LoVo (cell line): ENCODE results near the gene SLC39A11.
"Not testable (repeated sequence)": the region's sequence is repeated elsewhere in the genome, so short reads cannot be mapped to it uniquely, and the experiment has no call there.

Experiments used
- DNase-seq: peaks from one replicate; pipeline ENCODE4 v3.0.0-alpha.2; 2016; ENCODE audit warnings: low spot score

SLC39A11 gene

DNA sequence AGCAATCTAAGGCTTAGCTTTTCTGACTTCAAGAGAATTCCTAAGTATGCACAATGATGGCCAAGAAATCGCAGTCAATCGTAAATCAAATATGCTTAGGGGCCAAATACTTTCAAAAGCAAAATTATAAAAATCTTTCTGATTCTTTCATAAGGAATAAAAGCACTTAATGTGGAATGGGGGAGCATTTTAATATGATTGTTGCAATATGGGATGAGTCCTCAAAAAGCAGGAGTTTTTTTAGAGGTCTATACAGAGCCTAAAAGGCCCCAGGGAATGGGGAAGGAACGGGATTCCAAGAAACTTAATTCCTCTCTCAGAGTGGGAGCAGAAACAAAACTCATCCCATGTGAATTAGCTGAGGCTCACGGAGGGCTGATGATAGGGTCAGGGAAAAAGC lies 14.7 kb upstream of the SLC39A11 start:
- DNase-seq, result no peak

DNA sequence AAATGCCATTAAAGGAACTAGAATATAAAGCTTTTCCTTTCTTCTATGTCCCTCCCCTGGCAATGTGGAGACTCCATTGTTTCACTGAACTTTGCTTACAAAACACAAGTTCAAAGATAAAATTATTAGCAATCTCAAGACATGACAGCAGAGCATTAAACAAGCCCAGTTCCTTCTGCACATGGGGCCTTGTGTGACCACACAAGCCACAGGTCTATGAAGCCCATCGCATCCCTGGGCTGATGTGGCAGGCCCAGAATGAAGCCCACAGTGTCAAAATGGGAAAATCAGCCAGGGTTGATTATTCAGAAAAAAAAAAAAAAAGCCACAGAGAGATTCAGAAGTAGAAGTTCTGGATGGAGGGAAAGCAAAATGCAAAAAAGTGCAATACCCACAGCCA lies 12.9 kb upstream of the SLC39A11 start:
- no peak for DNase-seq

DNA sequence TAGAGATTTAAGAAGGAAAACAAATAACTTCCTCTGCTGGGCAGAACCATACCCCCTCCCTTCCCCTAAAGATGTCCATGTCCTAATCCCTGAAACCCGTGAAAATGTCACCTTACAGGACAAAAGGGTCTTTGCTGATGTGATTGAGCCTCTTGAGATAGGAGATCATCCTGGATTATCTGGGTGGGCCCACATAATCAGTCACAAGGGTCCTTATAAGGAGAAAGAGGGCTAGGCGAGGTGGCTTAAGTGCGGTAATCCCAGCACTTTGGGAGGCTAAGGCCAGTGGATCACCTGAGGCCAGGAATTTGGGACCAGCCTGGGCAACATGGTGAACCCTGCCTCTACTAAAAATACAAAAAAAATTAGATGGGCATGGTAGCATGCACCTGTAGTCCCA lies 12.0 kb upstream of the SLC39A11 start:
- DNase-seq, result no peak

DNA sequence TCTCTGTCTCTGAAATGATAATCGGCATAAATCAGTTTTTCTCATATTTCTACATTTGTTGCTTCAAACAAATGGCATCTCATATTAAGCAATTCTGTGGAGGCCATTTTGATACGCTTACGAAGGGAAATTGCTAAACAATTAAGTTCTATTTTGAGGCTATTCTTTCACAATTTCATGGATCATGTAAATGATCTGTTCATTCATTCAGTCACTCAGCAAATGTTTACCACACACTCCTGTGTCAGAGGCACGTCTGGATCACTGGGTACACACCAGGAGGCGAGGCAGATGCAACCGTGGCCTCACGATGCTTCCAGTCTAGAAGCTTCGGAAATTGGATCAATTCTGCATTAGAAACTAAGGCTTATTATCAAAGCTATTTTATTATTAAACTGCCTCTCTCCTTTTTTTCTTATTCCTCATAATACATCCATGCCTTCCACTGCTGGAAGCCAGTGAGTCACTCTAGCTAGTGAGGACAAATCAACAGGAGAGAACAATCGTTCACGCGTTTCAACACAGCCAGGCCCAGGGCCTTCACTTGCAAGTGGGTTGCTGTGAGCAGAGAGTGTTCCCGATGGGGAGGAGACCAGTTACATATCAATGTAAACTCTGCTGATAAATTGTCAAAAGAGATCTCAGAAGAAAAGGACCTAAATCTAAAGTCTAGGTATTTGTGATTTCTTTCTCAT lies 11.3 kb upstream of the SLC39A11 start:
- DNase-seq, result no peak

DNA sequence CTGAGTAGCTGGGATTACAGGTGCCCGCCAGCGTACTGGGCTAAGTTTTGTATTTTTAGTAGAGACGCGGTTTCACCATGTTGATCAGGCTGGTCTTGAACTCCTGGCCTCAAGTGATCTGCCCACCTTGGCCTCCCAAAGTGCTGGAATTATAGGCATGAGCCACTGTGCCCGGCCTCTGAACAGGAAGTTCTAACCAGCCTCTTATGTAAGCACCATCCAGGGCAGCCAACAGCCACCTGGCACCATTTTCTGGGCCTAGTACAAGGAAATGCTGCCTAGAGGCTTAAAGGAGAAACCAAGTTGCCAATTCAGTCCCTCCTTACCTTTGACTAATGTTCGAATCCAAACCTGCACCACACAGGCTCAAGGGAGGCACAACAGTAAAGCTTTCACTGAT lies 8.5 kb upstream of the SLC39A11 start:
- no peak for DNase-seq

DNA sequence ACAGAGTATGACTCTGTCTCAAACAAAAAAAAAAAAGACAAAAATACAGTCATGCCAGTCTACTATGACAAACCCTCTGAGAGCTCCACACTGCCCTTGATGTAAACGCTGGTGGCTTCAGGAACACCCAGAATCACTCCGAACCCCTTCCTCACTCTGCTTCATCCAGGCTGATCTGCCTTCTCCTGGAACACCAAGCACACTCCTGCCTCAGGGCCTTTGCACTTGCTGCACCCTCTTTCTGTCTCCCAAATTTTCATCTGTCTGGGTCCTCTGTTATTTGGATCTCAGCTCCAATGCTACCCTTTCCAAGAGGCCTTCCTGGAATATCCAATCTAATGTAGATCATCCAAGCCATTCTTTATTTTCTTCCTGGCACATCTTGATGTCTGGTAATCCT lies 7.9 kb upstream of the SLC39A11 start:
- DNase-seq, result no peak

DNA sequence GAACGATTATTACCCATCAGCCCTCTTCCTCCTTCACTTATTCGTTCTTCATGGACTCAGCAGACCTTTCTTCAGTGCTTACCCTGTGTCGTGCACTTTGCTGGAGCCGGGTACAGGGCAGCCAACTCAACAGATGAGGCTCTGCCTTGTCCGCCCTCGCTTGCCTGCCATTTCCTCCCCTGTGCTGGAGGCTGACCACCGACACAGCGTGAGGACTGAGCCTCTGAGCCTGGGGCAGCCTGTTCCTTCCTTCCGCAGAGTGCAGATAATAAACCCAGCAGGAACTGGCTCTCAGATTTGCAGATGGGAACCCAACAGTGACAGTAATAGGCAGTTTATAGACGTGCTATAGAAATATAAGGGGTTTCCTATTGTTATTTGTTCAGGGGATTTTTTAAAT lies 7.0 kb upstream of the SLC39A11 start:
- DNase-seq, result no peak

DNA sequence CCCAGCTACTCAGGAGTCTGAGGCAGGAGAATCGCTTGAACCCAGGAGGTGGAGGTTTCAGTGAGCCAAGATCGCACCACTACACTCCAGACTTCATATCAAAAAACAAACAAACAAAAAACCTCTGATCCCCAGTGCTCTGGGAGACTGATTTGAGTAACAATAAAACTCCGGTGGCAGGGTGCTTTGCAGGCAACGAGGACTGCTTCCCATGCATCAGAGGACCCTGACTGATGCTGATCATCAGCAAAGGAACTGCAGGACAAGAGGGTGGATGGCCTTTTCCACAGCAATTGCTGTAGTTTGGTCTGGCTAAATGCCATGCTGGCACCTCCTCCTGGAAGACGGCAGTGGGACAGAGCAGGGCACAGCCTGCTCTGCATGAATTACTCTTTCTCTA lies 6.4 kb upstream of the SLC39A11 start:
- no peak for DNase-seq

DNA sequence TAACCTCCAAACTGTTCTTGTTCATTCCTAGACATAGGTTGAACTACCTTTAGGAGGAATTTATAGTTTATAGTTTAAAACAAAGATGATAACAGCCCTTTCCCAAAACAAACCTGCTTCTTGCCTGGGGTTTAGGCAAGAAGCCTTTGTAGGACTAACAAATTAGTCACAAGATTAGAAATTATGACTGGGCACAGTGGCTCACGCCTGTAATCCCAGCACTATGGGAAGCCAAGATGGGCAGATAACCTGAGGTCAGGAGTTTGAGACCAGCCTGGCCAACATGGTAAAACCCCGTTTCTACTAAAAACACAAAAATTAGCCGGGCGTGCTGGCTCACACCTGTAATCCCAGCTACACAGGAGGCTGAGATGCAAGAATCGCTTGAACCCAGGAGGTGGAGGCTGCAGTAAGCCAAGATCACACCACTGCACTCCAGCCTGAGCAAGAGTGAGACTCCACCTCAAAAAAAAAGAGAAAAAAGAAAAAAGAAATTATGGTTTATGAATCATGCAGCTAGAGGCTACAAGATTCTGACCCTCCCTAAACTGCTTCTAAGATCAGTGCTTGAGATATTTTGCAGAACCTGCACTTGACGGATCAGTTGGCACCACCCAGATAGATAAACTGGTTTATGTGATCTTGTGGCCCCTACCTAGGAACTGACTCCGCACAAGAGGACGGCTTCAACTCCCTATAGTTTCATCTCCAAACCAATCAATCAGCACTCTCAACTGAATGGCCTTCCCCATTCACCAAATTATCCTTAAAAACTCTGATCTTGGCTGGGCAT lies 5.7 kb upstream of the SLC39A11 start:
- DNase-seq, result not testable (repeated sequence)

DNA sequence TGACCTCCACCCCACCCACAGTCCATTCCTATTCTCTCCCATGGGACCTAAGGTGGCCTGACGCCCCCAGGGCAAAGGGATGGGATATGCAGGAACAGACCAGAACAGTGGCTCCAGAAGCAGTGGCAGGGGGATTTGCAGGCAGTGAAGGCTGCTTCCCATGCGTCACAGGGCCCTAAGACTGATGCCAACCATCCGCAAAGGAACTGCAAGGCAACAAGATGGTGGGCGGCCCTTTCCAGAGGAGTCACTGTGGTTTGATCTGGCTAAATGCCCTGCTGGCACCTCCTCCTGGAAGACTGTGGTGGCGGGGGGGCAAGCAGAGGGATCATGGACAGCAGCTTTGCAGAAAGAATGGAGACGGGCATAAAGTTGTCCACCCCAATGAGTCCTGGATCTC lies 4.4 kb upstream of the SLC39A11 start:
- DNase-seq, result no peak

DNA sequence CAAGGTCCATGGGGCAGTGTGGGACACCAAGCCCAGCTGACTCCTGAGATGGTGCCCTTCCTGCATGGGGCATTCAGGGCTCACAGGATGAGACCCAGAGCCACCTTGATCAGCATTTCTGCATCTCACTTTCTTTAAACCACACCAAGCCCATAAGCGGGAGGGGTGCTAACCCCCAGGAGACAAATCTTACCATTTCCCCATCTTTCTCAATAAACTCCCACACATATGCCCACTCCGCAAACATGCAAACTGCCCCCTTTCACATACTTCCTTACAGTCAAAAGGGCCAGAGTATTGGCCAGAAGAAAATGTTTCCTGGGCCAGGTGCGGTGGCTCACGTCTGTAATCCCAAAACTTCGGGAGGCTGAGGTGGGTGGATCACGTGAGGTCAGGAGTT lies 3.7 kb upstream of the SLC39A11 start:
- DNase-seq, result no peak

DNA sequence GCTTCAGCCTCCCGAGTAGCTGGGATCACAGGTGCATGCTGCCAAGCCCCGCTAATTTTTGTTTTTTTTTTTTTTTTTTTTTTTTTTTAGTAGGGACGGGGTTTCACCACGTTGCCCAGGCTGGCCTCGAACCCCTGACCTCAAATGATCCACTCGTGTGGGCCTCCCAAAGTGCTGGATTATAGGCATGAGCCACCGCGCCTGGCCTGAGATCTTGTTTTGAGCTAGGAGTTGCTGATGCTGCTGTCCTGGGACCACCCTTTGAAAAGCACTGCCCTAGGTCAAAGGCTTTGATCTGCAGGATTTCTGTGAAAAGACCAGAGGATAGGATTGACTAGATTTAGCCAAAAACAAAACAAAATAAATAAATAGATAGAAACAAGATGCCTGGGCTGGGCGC lies 798 bp upstream of the SLC39A11 start:
- DNase-seq, result no peak

DNA sequence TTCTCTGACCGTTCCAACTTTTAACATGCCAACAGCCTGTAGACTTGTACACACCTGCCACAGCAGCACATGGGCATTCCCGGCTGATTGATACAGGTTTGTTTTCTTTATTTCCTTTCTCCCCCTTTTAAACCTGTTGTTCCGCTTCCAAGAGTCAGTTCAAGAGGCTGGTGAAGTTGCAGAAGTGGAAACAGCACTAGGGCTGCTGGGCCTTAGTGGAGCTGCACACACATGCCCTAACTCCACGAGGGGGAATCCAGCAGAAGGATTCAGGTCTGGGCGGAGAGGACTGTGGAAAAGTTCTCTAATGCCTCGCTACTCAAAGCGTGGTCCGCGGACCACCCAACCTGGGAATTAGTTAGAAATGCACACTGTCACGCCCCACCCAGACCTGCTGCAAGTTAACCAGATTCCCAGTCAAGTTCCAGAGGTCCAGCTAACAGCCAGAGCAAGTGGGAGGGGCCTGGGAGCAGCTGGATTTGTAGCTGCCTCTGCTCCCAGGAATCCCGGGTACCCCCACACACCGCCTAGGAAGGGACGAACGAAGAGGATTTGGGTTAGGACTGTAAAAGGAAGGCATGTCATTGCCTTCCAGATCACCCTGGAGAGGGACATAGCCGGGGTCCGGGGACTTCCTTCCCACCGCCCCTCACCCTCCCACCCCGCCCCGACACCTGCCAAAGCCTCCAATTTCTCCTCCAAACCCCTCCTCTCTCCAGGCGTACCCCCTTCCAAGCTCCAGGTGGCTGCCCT lies 542 bp downstream of the SLC39A11 start:
- peak; percentile 29 for DNase-seq

DNA sequence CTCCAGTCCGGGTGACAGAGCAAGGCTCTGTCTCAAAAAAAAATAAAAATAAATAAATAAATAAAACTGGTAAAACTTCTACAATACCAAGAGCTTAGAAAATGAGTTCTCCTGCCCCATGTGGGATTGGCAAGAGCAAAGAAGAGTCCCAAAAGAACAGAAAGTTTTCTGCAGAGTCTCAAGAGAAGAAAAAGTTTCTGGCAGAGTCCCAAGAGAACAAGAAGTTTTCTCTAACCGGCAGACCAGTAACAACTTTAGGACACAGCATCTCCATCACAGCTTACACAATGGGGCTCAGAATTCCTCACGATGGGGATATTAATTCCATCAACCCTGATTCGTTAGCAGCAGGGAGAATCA lies 1.1 kb downstream of the SLC39A11 start:
- no peak for DNase-seq

DNA sequence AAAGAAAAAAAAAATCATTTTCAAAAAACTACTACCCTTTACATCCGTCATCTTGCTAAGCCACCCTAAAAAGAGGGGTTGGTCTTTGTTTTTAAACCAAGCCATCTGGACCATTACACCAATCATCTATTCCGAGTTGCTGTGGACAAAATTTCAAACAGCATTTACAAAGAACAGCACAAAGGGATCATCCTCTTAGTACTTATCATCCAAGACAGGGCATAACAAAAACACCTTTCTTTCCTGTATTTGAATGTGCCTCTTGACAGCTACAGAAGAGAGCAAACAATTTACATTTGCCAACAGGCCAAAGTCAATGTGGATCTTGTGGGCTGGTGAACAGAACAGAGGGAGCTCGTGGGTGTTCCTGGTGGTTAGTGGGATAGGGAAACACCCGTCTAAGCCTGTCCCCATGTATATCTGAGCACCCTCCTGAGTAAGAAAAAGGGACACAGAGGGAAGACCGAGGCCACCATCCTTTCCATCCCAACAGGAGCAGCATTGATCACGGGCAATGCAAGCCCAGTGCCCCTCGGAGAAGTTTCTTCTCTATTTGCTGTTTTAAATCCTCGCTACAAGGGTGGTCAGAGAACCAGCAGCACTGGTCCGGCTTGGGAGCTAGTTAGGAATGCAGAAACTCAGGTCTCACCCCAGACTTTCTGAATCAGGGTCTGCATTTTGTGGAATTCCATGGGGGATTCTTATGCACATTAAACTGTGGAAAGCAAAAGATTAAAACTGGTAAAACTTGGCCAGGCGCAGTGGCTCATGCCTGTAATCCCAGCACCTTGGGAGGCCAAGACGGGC lies 1.9 kb downstream of the SLC39A11 start:
- no peak for DNase-seq

DNA sequence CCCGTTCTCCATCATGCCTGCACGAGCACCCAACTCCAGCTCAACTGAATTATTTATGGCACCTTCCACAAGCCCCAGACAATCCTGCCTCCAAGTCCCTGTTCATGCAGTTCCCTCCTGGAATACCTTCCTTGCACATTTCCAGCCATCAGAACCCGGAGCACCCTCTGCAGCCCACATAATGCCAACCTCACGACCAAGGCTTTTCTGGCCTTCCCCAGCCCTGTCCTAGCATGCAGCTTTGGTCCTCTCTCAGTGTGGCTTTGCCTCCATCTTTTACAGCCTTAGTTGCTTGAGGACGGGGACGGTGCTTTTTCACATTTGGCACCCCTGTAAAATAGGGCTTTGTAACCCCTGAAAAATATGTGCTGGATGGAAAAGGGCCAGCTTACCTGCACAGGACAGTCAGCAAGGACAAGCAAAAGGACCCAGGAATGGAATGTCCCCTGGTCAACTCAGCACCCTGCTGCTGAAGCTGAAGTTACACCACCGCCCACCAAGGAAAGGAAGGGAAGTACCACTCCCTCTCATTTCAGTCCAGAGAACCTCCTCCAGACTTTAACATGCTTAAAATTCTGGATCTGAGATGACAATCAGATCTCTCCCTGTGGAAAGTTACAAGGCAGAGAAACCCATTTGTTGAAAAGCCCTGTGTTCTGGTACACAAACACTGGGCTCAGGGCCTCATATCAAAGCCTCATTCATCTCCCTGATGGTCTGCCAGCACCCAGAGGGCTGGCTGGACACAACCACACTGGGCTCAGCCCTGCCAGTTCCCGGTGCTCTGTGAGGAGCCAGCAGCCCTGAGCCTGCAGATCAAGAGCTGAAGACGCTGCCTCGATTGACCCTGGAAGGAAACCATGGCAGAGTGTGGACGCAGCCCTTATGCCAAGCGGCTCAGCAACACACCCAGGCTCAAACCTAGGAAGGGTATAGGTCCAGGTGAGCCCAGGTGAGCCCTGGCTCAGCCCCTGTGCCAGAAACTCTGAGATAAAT lies 2.9 kb downstream of the SLC39A11 start:
- no peak for DNase-seq

DNA sequence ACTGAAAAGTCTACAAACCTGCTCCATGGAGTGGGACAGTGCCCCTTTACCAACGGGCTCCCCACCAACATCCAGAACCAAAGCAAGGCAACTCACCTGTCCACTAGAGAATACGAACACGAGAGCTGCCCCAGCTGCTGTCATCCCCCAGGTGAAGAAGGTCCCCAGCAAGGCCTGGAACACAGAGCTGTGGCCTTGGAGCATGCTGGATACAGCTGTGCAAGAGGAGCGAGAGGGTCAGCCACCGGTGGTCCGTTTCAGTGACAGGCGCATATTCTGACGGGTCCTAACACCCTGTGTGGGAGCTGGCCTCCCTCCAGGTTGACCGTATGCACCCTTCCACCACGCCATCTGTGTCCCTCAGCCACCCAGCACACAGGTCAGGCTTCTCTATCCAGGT lies 3.9 kb downstream of the SLC39A11 start:
- DNase-seq, result no peak

DNA sequence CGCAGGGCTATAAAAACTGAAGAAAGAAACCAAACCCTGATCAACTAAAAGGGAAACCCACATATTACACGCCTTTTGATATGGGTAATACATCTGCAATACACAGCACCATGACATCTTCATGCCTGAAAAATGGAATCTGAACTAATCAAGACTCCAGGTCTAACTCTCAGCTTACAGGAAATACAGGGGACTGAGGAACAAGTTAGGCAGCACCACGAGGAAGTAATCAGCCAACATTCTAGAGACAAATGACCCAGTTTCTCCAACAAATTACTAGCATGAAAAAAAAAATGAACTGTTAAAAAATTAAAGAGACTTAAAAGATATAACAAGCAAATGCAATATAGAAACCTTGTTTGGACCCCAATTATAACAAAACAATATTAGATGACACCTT lies 9.1 kb downstream of the SLC39A11 start:
- DNase-seq, result no peak

DNA sequence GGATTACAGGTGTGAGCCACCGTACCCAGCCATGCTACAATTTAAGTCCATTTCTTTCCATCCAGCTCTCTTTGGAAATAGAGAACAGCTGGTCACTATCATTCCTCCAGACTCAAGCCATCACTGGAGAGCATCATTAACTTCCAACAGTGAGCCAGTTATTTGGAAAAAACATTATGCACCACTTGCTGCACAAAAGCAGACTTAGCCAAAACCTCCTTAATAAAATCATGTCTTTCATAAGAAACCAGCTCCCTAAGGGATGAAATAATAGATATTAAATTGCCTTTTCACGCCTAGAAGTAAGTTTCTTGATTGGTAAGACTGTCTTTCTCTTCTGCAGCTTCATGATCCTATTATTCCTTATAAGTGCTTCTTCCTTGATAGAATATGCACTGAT lies 17.9 kb downstream of the SLC39A11 start:
- DNase-seq, result no peak

DNA sequence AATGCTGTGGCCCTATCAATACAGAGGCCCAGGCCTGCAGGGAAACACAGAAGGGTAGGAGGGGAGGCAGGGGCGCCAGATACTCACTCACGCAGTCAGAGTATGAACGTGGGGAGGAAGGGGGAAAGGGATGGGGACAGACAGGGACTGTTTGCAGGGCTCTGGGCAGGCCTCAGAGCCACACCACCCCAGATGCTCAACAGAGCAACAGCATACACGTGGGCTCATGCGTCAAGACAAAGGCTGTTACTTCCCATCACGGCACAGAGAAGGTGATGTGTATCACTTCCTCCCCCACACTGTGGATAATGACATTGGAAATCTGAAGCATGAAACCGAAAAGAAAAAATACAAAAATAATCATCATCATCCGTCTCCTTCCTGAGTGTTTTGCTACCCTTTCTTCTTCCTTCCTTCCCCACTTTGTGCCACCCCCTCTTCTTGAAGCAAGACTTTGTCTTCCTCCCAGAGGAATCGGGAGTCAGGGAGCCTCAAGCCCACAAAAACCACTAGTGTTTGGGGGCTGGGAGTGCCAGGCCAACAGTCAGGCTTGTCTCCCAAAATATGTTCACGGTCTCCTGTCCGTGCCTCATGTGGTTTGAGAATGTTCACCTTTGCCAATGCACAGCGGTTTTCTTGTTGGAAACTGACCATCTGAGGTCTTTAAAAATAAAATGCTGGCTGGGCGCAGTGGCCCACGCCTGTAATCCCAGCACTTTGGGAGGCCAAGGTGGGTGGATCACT lies 20.1 kb downstream of the SLC39A11 start:
- DNase-seq, result no peak
